Activated CD4-positive, alpha-beta T cell treated with anti-CD3 and anti-CD28 coated beads, Interleukin-2, Interleukin-4, amounts not matched to agents 100 ng/mL and 50 ng/mL, durations not matched to agents 16 hours and 8 hours (primary cell): ENCODE results near the gene NXPH1.

Experiments used
- DNase-seq: peaks from one replicate; pipeline ENCODE4 v3.0.0-alpha.2; 2020; ENCODE audit warnings: low spot score

The NXPH1 gene

GRCh38 chr7:8597565-8597964 lies 164.2 kb downstream of the NXPH1 start:
- no peak for DNase-seq

- DNase-seq, result no peak
Observed at GRCh38 chr7:8601121-8601520, 167.7 kb downstream of the NXPH1 start.

GRCh38 chr7:8605221-8605620 lies 171.8 kb downstream of the NXPH1 start:
- DNase-seq, result no peak

GRCh38 chr7:8612584-8612983 lies 179.2 kb downstream of the NXPH1 start:
- DNase-seq, result no peak

GRCh38 chr7:8613191-8613590 lies 179.8 kb downstream of the NXPH1 start:
- no peak for DNase-seq

GRCh38 chr7:8615019-8615418 lies 181.6 kb downstream of the NXPH1 start:
- no peak for DNase-seq

GRCh38 chr7:8618441-8619070 lies 185.1 kb downstream of the NXPH1 start:
- no peak for DNase-seq

GRCh38 chr7:8620169-8620568 lies 186.8 kb downstream of the NXPH1 start:
- no peak for DNase-seq

- DNase-seq, result no peak
Observed at GRCh38 chr7:8625612-8626011, 192.2 kb downstream of the NXPH1 start.

- no peak for DNase-seq
Observed at GRCh38 chr7:8627325-8627724, 193.9 kb downstream of the NXPH1 start.

- no peak for DNase-seq
Observed at GRCh38 chr7:8628656-8629055, 195.2 kb downstream of the NXPH1 start.

- no peak for DNase-seq
Observed at GRCh38 chr7:8629504-8629903, 196.1 kb downstream of the NXPH1 start.

- DNase-seq, result no peak
Observed at GRCh38 chr7:8637322-8637721, 203.9 kb downstream of the NXPH1 start.

GRCh38 chr7:8638076-8638475 lies 204.7 kb downstream of the NXPH1 start:
- no peak for DNase-seq

- DNase-seq, result no peak
Observed at GRCh38 chr7:8639668-8640067, 206.3 kb downstream of the NXPH1 start.

- no peak for DNase-seq
Observed at GRCh38 chr7:8640671-8641070, 207.3 kb downstream of the NXPH1 start.

- no peak for DNase-seq
Observed at GRCh38 chr7:8668627-8669500, 235.5 kb downstream of the NXPH1 start.

GRCh38 chr7:8669501-8669851 lies 236.1 kb downstream of the NXPH1 start:
- DNase-seq, result no peak

GRCh38 chr7:8684426-8684825 lies 251.0 kb downstream of the NXPH1 start:
- DNase-seq, result no peak

GRCh38 chr7:8699875-8700624 lies 266.6 kb downstream of the NXPH1 start:
- no peak for DNase-seq

- no peak for DNase-seq
Observed at GRCh38 chr7:8702807-8703206, 269.4 kb downstream of the NXPH1 start.

GRCh38 chr7:8710124-8710523 lies 276.7 kb downstream of the NXPH1 start:
- no peak for DNase-seq

- no peak for DNase-seq
Observed at GRCh38 chr7:8714791-8715190, 281.4 kb downstream of the NXPH1 start.
